ENCODE results near the gene CDH4. TPM values are rescaled to one million over a fixed set of nuclear protein-coding genes. Genes with fewer than 3 reads are reported as not detected.

The CDH4 gene
- total and polyA plus RNA-seq, 2 of the 4 experiments (the other 2 are of a cell fraction) = 1.6 to 3.5 TPM

DNA sequence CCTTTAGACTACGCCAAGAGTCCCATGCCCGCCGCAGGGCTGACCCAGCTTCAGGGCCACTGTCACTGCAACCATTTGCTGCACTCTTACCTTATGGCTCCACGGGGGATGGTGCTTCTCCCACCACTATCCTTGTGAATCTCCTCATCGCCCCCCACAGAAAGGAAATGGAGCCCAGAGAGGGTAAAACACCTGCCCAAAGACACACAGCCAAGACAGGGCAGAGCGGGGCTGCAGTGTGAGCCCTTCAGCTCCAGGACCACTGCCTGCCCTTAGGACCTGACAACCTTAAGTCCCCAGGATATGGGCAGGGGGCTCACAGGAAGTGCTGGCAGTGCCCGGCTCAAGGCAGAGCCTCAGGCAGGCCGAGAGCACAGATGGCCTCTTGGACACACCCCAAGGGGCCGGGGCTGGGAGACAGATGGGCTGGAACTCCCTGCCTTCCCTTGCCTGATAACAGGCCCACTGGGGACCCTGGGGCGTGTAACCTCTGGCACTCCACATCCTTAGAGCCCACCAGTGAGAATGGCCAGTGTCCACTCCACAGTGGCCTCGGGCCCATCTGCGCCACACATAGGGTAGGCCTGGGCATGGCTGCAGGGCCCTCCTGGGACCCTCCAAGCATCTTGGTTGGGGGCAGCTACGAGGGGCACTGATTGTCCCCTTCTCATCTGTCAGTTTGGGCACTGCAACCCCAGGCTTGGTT is 548.5 kb downstream of the CDH4 start:
- no peaks in the 10 kb centered on the region for H4K20me1 ChIP-seq (ENCODE audit: insufficient read depth, low read length)
- no peak overlapping the region for H2AK9ac ChIP-seq (replicated peaks; ENCODE audit: low read depth, low read length, poor library complexity)
- H3K36me3 ChIP-seq (ENCODE audit: control insufficient read depth, insufficient read depth, low read length) = no peaks in the 10 kb centered on the region
- H3K9me3 ChIP-seq (ENCODE audit: control insufficient read depth, insufficient read depth, low read length) = no peaks in the 10 kb centered on the region
- in situ Hi-C loops (cut with MboI; ENCODE audit: low sequenced_read_pairs) (no loop called here), intact Hi-C loops (cut with micrococcal nuclease) (no loop called here), dilution Hi-C loops (cut with HindIII; ENCODE audit: low sequenced_read_pairs, unreplicated experiment) (no loop called here)
- H3K4me3 ChIP-seq (ENCODE audit: insufficient read depth, low read depth, low read length) = no peak overlapping the region
- no peak overlapping the region for H2AFZ ChIP-seq (replicated peaks; ENCODE audit: low read length, poor library complexity)
- H3K27ac ChIP-seq (ENCODE audit: insufficient read depth, low read length) = no peak overlapping the region
- H3K4ac ChIP-seq (ENCODE audit: low read depth, low read length) = no peak overlapping the region
- H2BK20ac ChIP-seq (ENCODE audit: low read depth, low read length) = no peak overlapping the region
- H3K9ac ChIP-seq (ENCODE audit: low read depth, low read length) = no peak overlapping the region
- no peak overlapping the region for H3K4me2 ChIP-seq (ENCODE audit: low read depth, low read length)
- H2BK5ac ChIP-seq (ENCODE audit: low read depth, low read length, poor library complexity, severe bottlenecking) = no peak overlapping the region
- no peak overlapping the region for H3K14ac ChIP-seq (replicated peaks; ENCODE audit: low read depth, low read length)
- H3K23ac ChIP-seq (ENCODE audit: low read depth, low read length) = no peak overlapping the region
- CTCF ChIA-PET = no interaction called here
- H3K18ac ChIP-seq (ENCODE audit: low read depth, low read length) = no peak overlapping the region
- H3K27me3 ChIP-seq (ENCODE audit: control insufficient read depth, insufficient read depth, low read length) = peaks cover 9% of the 10 kb centered on the region; the same call in 1 of the 2 replicates
- WGBS, 2 experiments (ENCODE audit: extremely low coverage in 2 of 2, insufficient read length in 1 of 2) = 87% methylated on average over 3 of the region's 13 CpGs; no CpG with 5 or more reads in 1 of the 2 experiments
- H2BK120ac ChIP-seq (ENCODE audit: low read depth, low read length) = no peak overlapping the region
- no peak overlapping the region for H4K91ac ChIP-seq (ENCODE audit: insufficient read depth, low read depth, low read length)
- DNase-seq (no peak), ATAC-seq (ENCODE audit: low read depth) (no peak)
- no peaks in the 10 kb centered on the region for H3K79me1 ChIP-seq (ENCODE audit: low read depth in 1 of 2, low read length in 2 of 2)
- H4K8ac ChIP-seq (ENCODE audit: low read depth in 2 of 2, low read length in 2 of 2) = no peak overlapping the region
- no peak overlapping the region for H2BK15ac ChIP-seq (ENCODE audit: low read depth, low read length)
- no peaks in the 10 kb centered on the region for H3K9me1 ChIP-seq (ENCODE audit: insufficient read depth, low read length)
- H3K56ac ChIP-seq (ENCODE audit: extremely low read depth, insufficient read depth, low read length) = no peak overlapping the region
- BruUV-seq (replicated peaks) = no TSS peak
- TF ChIP-seq MXI1 (IDR thresholded peaks at IDR 0.05; ENCODE audit: borderline replicate concordance, low read depth, low read length) (no peak), RCOR1 (IDR thresholded peaks at IDR 0.05; ENCODE audit: insufficient replicate concordance, low read length) (no peak), RFX5 (IDR thresholded peaks at IDR 0.05; ENCODE audit: low read depth, low read length) (no peak), FOS (IDR thresholded peaks at IDR 0.05; ENCODE audit: low read depth, low read length) (no peak), RAD21 (IDR thresholded peaks at IDR 0.05; ENCODE audit: low read length) (no peak)
- POLR2A ChIA-PET (ENCODE audit: unreplicated experiment) = no interaction called here
- H4K5ac ChIP-seq (ENCODE audit: low read depth, low read length) = no peak overlapping the region
- no peak overlapping the region for H2AK5ac ChIP-seq (ENCODE audit: low read depth, low read length)
- no peaks in the 10 kb centered on the region for H3K4me1 ChIP-seq (ENCODE audit: control insufficient read depth, insufficient read depth, low read length)

Measured in IMR-90 (cell line).